Activated T-helper 2 cell treated with anti-CD3 and anti-CD28 coated beads, Interferon-gamma antibody, Interleukin-2, Interleukin-4, amounts not matched to agents 10 μg/mL and 5 μg/mL and 100 μg/mL, durations not matched to agents 14 hours and 24 hours and 36 hours (primary cell): ENCODE results near the gene STIL. TPM values are rescaled to one million over a fixed set of nuclear protein-coding genes. Genes with fewer than 3 reads are reported as not detected.

Source experiments
- DNase-seq: peaks from one replicate; pipeline ENCODE4 v3.0.0; 2021; ENCODE audit warnings: low spot score
- H3K27ac Mint-ChIP-seq: one replicate; pipeline ENCODE4 v1.8.0; 2021; ENCODE audit warnings: mixed read lengths
- H3K27me3 Mint-ChIP-seq: one replicate; pipeline ENCODE4 v1.8.0; 2021; ENCODE audit warnings: low read depth, mixed read lengths
- H3K36me3 Mint-ChIP-seq: one replicate; pipeline ENCODE4 v1.8.0; 2021; ENCODE audit warnings: low read depth, mixed read lengths
- H3K4me1 Mint-ChIP-seq: one replicate; pipeline ENCODE4 v1.8.0; 2021; ENCODE audit warnings: low read depth, mixed read lengths
- H3K4me3 Mint-ChIP-seq: one replicate; pipeline ENCODE4 v1.8.0; 2021; ENCODE audit warnings: low read depth, mild to moderate bottlenecking, moderate library complexity, mixed read lengths
- H3K9me3 Mint-ChIP-seq: one replicate; pipeline ENCODE4 v1.8.0; 2021; ENCODE audit warnings: mixed read lengths
- intact Hi-C: fragments of 100-400 bp; cut with micrococcal nuclease; formaldehyde crosslinking; loops from one replicate; pipeline ENCODE4 v1.15.1; 2023
- total RNA-seq: library from RNA; stranded (reverse); gene quantifications from 2 replicates; pipeline ENCODE4 v1.2.3, GENCODE V29; 2022

STIL gene
- total RNA-seq, 1 donor from 2014 or later, result 24.8 TPM

DNA sequence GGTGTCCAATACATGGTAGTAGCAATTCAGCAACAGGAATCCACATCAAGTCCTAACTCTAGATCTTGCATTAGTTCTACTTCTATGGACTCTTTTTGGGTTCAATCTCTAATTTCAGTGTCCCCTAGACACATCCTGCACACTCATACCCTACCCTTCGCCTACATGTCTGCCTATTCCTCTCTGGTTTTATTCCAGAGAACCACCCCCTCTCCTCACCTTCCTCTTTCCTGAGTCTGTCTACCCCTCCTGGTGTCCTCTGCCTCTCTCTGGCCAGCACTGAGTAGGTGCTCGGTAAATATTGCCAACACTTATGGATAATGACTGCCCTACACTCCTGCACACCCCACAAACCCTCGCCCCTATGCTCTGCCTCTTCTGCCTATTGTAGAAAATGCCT, 91.5 kb downstream of the STIL start:
- Mint-ChIP-seq H3K27me3 (peaks cover 37% of the 10 kb centered on the region), H3K36me3 (no peaks in the 10 kb centered on the region), H3K4me3 (no peak overlapping the region), H3K4me1 (peaks cover 3% of the 10 kb centered on the region), H3K27ac (no peak overlapping the region), H3K9me3 (no peaks in the 10 kb centered on the region)
- intact Hi-C loops, result no loop called here
- no peak for DNase-seq

DNA sequence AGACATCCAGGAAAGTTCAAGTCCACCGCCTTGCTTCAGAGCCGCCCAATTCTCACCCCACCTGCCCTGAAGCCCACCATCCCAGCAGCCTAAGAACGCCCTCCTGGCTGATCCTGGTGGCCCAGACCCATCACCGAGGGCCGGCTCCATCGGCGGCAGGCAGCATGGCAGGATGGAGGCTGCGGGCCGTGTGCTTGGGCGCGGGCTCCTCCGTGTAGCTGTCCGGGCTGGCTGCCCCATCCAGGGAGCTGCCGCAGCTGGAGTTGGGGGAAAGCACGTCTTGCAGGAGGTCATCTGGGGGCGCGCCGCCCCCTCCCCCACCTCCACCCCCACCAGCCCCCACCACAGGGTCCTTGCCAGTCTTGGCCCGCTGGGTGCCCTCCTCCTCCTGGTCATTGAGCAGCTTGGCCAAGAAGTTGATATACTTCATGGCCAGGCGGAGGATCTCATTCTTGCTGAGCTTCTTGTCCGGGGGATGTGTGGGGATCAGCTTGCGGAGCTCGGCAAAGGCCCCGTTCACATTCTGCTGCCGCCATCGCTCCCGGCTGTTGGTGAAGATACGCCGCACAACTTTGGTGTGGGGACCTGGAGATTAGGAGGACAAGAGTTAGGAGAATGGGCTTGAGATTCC, 94.2 kb downstream of the STIL start:
- DNase-seq, result no peak
- no peak overlapping the region for H3K27ac Mint-ChIP-seq
- H3K27me3 Mint-ChIP-seq, result peaks cover 18% of the 10 kb centered on the region
- no peaks in the 10 kb centered on the region for H3K9me3 Mint-ChIP-seq
- intact Hi-C loops, result no loop called here
- no peak overlapping the region for H3K4me3 Mint-ChIP-seq
- H3K4me1 Mint-ChIP-seq, result no peaks in the 10 kb centered on the region
- no peaks in the 10 kb centered on the region for H3K36me3 Mint-ChIP-seq

DNA sequence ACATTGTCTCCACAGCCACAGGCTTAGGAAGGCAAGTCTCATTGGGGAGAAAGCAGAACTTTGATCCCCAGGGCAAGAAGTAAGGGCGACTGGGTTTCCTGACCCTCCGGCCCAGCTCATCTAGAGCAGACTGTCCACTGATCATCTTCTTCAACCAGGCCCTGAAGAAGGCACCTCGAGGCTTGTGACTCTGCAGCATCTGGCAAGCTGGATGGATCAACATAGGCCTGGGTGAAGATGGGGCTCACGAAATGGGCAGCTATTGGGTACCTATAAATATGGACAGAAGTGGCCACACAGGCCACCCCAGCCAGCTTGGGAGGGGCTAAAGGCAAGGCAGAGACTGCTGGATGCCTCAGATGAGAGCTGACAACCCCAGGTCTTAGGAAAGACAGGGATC, 94.9 kb downstream of the STIL start:
- no peak for DNase-seq
- Mint-ChIP-seq H3K4me3 (no peak overlapping the region), H3K36me3 (no peaks in the 10 kb centered on the region), H3K27ac (no peak overlapping the region), H3K9me3 (no peaks in the 10 kb centered on the region), H3K27me3 (peaks cover 18% of the 10 kb centered on the region), H3K4me1 (no peaks in the 10 kb centered on the region)
- intact Hi-C loops, result no loop called here

DNA sequence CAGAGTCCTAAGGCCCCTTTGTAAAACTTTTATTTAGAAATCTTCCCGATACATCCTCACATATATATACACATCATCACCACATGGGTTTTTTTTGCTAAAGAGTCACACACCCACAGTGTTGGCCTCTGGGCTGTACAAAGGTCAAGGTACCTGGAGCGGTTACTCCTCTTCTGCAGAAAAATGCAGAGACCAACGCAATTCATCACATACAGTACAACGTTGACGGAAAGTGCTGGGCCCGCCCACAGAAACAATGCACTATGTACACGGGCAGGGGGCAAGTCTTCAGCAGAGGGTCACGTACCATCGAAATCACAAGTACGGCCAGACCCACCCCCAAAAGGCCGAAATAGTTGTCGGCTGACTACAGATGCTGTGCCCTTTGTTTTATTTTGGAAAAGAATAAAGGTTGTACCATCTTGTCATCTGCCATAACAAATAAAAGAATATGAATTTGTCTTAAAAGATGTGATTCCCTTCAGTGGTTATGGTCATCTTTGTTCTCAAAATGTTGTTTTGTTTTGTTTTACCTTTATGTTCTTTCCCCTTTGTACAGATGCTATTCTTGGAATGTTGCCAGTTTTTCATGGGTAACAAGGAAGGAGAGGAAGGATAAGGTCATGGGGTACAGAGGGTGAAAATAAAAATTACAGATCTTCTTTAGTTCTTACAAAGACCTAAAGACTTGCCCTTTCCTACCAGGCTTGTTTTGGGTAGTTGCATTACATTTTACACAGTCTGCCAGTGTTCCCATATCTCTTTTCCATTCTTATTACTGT, 97.5 kb downstream of the STIL start:
- no peak overlapping the region for H3K27ac Mint-ChIP-seq
- no peak overlapping the region for H3K4me3 Mint-ChIP-seq
- H3K27me3 Mint-ChIP-seq, result peaks cover 13% of the 10 kb centered on the region
- no peak for DNase-seq
- H3K9me3 Mint-ChIP-seq, result no peaks in the 10 kb centered on the region
- peaks cover 1% of the 10 kb centered on the region for H3K4me1 Mint-ChIP-seq
- intact Hi-C loops, result no loop called here
- H3K36me3 Mint-ChIP-seq, result no peaks in the 10 kb centered on the region

DNA sequence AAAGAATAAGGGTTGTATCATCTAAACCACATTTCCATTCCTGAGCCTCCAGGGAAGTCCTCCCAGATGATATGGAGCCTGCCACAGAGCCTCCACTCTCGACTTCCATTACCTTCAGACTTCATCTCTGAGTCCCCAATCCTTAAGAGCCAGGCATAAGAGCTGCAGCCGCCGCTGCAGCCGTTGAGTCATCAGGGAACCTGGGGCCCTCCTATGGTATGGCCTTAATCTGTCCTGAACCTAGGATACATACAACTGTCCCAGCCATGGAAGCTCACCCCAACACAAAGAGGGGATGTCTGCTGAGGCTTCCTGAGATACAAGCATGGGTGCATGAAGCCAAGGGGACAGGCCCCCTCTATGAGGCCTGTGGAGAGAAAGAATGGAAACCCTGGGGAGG, 98.2 kb downstream of the STIL start:
- H3K4me3 Mint-ChIP-seq, result no peak overlapping the region
- intact Hi-C loops, result no loop called here
- H3K27ac Mint-ChIP-seq, result no peak overlapping the region
- H3K4me1 Mint-ChIP-seq, result peaks cover 1% of the 10 kb centered on the region
- H3K36me3 Mint-ChIP-seq, result no peaks in the 10 kb centered on the region
- H3K9me3 Mint-ChIP-seq, result no peaks in the 10 kb centered on the region
- peaks cover 6% of the 10 kb centered on the region for H3K27me3 Mint-ChIP-seq
- no peak for DNase-seq

DNA sequence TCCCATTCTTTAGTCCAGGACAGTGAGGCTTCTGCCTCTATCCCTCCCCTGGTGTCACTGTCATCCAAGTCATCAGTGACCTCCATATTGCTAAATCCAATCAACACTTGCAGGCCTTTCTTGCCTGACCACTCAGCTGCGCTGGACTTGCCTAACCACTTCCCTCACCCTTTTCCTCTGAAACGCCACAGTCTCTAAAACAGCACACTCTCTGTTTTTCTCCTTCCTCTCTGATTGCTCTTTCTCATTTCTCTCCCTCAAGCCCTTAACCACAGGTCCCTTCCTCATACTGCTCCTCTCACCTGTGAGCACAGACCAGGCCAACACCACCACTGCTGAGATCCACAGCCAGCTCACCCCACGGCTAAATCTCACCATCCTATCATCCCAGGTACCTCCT, 99.4 kb downstream of the STIL start:
- intact Hi-C loops, result no loop called here
- Mint-ChIP-seq H3K27ac (no peak overlapping the region), H3K27me3 (no peaks in the 10 kb centered on the region), H3K4me3 (no peak overlapping the region), H3K4me1 (peaks cover 1% of the 10 kb centered on the region), H3K36me3 (no peaks in the 10 kb centered on the region), H3K9me3 (no peaks in the 10 kb centered on the region)
- no peak for DNase-seq

DNA sequence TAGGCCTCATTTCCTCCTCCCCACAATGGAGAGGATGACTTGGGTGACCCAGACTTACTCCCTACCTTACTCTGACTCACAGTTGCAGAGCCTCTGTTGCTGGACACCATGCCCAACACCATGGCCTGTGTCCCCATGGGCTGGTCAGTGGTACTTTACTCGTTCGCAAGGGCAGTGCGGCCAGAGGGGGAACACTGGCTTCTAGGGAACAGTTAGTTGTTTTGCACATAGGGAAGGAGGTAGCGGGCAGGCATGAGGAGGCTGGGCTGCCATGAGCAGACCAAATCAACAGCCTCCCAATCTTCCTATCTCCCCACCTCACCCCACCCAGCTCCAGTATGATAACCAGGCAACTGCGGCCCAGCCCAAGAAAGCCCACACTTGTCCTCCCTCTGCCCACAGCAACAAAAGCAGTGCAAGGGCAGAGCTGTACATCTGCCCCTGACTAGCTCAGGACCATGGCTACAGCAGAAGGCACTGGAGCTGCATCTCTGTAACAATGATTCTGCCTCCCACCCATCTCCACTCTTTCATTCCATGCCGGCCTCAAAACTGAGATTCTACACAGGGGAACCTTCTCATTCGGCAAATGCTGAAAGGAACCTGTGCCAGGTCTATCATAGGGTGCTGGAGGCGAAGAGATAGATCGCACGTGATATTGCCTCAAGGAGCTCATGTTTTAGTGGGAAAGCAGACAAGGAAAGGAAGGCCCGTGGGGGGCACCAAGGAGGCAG, 100.5 kb downstream of the STIL start:
- no peak overlapping the region for H3K4me3 Mint-ChIP-seq
- intact Hi-C loops, result no loop called here
- H3K27me3 Mint-ChIP-seq, result no peaks in the 10 kb centered on the region
- H3K27ac Mint-ChIP-seq, result no peak overlapping the region
- DNase-seq, result no peak
- H3K36me3 Mint-ChIP-seq, result no peaks in the 10 kb centered on the region
- peaks cover 1% of the 10 kb centered on the region for H3K4me1 Mint-ChIP-seq
- no peaks in the 10 kb centered on the region for H3K9me3 Mint-ChIP-seq

DNA sequence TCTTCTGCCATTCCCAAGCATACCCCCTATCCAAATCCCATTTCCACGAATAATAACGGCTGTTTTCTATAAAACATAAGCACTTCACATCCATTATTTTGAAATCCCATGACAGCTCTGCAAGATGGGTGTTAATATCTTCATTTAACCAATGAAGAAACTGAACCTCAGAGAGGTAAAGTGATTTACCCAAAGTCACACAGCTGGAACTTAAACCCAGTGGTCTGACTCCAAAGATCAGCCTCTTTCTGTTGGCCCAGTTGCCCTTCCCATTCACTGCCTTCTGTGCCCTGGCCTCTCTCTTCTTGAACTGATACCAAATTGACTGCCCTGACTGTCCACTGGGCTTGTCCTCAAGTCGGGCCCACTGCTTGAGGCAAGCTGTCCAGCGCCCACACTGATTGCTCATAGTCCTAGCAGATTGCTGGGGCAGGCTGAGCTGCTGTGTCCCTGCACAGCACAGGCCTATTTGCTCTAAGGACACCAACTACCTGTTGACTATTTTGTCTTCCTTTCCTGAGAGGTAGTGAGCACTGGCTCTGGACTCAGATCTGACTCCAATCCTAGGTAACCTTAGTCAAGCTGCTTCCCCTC, 101.2 kb downstream of the STIL start:
- DNase-seq, result no peak

DNA sequence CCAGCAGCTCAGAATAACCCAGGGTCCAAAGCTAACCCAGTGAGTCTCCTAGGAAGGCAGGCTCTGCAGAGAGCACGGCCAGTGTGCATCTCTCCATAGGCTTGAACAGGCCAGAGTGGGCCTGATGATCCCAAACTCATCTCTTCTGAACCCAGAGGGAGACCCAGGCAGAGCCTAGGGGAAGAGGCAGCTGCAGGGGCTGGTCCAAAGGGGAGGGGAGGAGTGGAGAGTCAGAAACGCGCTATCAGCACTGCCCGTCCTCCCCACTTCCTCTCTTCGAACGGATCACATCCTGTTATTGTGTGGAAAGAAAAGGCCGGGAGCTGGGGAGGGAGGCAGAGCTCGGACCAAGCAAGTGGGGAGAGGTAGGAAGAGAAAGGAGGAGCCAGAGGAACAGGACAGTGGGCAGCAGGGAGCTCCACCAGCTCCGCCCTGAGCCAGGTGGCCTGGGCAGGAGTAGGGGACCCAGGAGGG, 102.1 kb downstream of the STIL start:
- peaks cover 4% of the 10 kb centered on the region for H3K27me3 Mint-ChIP-seq
- H3K9me3 Mint-ChIP-seq, result no peaks in the 10 kb centered on the region

More for the DNA sequence above, 101.2 kb downstream of the STIL start:
- Mint-ChIP-seq H3K4me3 (no peak overlapping the region), H3K9me3 (no peaks in the 10 kb centered on the region), H3K36me3 (no peaks in the 10 kb centered on the region), H3K27ac (no peak overlapping the region), H3K4me1 (peaks cover 1% of the 10 kb centered on the region), H3K27me3 (peaks cover 3% of the 10 kb centered on the region)
- intact Hi-C loops, result no loop called here

DNA sequence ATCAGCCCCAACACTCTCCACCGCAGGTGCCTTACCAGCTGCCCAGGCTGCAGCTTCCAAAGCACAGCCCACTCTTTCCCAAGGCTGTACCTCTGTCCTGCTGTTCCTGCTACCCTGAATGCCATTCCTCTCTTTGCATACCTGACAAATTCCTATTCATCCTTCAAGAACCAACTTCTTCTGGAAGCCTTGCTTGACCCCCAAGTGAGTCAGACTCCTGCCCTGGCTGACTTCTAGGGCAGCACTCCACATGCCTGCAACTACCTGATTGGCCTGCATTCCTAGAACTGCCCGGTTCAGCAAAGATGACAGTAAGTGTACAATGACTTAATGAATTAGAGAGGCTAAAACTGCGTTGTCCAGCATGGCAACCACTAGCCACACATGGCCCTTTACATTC, 103.3 kb downstream of the STIL start:
- Mint-ChIP-seq H3K36me3 (no peaks in the 10 kb centered on the region), H3K9me3 (no peaks in the 10 kb centered on the region), H3K27me3 (peaks cover 7% of the 10 kb centered on the region), H3K27ac (no peak overlapping the region), H3K4me1 (peaks cover 1% of the 10 kb centered on the region), H3K4me3 (no peak overlapping the region)
- no peak for DNase-seq
- intact Hi-C loops, result no loop called here

More for the DNA sequence above, 102.1 kb downstream of the STIL start:
- H3K36me3 Mint-ChIP-seq, result no peaks in the 10 kb centered on the region
- no peak for DNase-seq
- peaks cover 1% of the 10 kb centered on the region for H3K4me1 Mint-ChIP-seq
- intact Hi-C loops, result no loop called here
- peak overlapping the region; percentile 58 for H3K27ac Mint-ChIP-seq
- no peak overlapping the region for H3K4me3 Mint-ChIP-seq

DNA sequence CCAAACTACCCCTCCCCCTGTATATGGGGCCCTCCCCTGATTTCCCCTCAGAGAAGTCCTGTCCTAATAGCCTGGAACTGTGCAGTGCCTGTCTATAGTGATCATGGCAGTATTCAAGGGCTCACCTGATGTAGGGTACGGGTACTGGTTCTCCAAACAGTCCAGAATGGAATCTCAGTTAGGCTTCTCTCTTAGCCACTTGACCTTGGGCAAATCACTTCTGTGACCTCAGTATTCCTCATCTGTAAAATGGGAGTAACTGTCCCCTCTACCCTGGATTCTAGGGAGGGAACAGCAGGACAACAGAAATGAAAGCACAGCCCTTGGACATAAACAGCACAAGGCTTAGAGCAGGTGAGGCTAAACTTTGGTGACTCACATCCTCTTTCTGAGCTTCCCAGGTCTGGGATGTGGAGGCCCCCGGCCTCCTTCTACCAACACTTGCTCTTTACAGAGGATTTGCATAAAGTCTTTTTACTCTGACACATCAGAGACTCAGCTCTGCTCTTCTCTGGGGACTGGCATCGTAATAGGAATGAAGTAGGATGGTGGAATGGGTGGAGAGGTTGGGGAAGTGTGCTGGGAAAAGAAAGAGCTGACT, 104.1 kb downstream of the STIL start:
- H3K27ac Mint-ChIP-seq, result no peak overlapping the region
- no peaks in the 10 kb centered on the region for H3K36me3 Mint-ChIP-seq
- H3K4me1 Mint-ChIP-seq, result peaks cover 1% of the 10 kb centered on the region
- no peak overlapping the region for H3K4me3 Mint-ChIP-seq
- H3K27me3 Mint-ChIP-seq, result peaks cover 10% of the 10 kb centered on the region
- intact Hi-C loops, result no loop called here
- no peaks in the 10 kb centered on the region for H3K9me3 Mint-ChIP-seq
- no peak for DNase-seq

DNA sequence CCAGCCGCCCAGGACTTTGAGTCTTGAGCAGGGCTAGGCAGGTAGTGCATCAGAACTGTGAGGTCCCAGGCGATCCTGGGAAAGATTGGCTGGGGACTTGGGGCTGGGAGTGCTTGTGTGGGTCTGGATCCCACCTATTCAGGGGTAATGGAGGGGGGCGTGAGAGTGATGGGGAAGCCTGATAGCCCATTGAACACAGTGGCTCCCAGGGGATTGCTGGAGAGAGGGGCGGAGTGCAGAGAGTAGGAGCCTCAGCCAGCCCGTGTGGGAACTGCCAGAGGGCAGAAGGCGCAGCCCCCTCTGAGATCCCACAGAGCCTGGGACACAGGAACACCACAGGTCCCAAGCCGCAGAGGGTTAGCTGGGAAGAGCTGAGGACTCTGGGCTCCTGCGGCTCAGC, 104.9 kb downstream of the STIL start:
- H3K27ac Mint-ChIP-seq, result no peak overlapping the region
- no peak for DNase-seq
- H3K36me3 Mint-ChIP-seq, result no peaks in the 10 kb centered on the region
- intact Hi-C loops, result no loop called here
- peaks cover 1% of the 10 kb centered on the region for H3K4me1 Mint-ChIP-seq
- H3K4me3 Mint-ChIP-seq, result no peak overlapping the region
- peaks cover 15% of the 10 kb centered on the region for H3K27me3 Mint-ChIP-seq
- no peaks in the 10 kb centered on the region for H3K9me3 Mint-ChIP-seq
